CD14-positive monocyte (primary cell): ENCODE results near the gene CBR4. TPM values are rescaled to one million over a fixed set of nuclear protein-coding genes. Genes with fewer than 3 reads are reported as not detected.

Experiments used
- DNase-seq, 3 donors: peaks; one replicate each; pipeline ENCODE4 v3.0.0-alpha.2; 2011 to 2022
- H2AFZ ChIP-seq: 2 replicates; pipeline ENCODE4 v1.6.0; 2012; ENCODE audit warnings: mild to moderate bottlenecking, low read depth, low read length, inconsistent platforms; ENCODE audit not compliant: insufficient read depth, poor library complexity, severe bottlenecking
- H3K27ac ChIP-seq, 2 donors: 1 replicate in 1 of 2; 2 replicates in 1 of 2; pipeline ENCODE4 v1.5.1; 2012 to 2013; ENCODE audit warnings: low read length in 2 of 2, control low read depth in 1 of 2, inconsistent platforms in 1 of 2, low read depth in 1 of 2, mild to moderate bottlenecking in 1 of 2
- H3K27me3 ChIP-seq, 2 donors: one replicate each; pipeline versions ENCODE4 v1.6.0 to v1.6.1; 2011 to 2013; ENCODE audit warnings: low read length in 2 of 2; ENCODE audit not compliant: control insufficient read depth in 2 of 2, insufficient read depth in 2 of 2
- H3K36me3 ChIP-seq, 2 donors: replicated peaks in 1 of 2; 1 replicate in 1 of 2; 2 replicates in 1 of 2; pipeline versions ENCODE4 v1.5.1 to v1.6.1; 2012 to 2013; ENCODE audit warnings: low read length in 2 of 2, control low read depth in 1 of 2, inconsistent platforms in 1 of 2, mild to moderate bottlenecking in 1 of 2; ENCODE audit not compliant: insufficient read depth in 2 of 2, control insufficient read depth in 1 of 2
- H3K4me1 ChIP-seq, 2 donors: 1 replicate in 1 of 2; 2 replicates in 1 of 2; pipeline versions ENCODE4 v1.5.1 to v1.6.1; 2012 to 2013; ENCODE audit warnings: low read length in 2 of 2, control low read depth in 1 of 2, inconsistent platforms in 1 of 2, mild to moderate bottlenecking in 1 of 2, moderate library complexity in 1 of 2; ENCODE audit not compliant: insufficient read depth in 2 of 2, control insufficient read depth in 1 of 2
- H3K4me2 ChIP-seq: replicated peaks from 2 replicates; pipeline ENCODE3; 2012; ENCODE audit warnings: low read length, moderate library complexity, mild to moderate bottlenecking; ENCODE audit not compliant: poor library complexity, severe bottlenecking; ENCODE audit errors: extremely low read depth
- H3K4me3 ChIP-seq, 3 experiments: fragments of 200-600 bp in 1 of 3; sonication (generic) in 1 of 3; replicated peaks in 1 of 3; 1 replicate in 2 of 3; 2 replicates in 1 of 3; pipeline ENCODE4 v1.5.1; 2011 to 2013; ENCODE audit warnings: low read length in 3 of 3, mild to moderate bottlenecking in 3 of 3, control low read depth in 2 of 3, low read depth in 2 of 3, inconsistent platforms in 1 of 3, moderate library complexity in 1 of 3
- H3K79me2 ChIP-seq: 2 replicates; pipeline ENCODE4 v1.6.0; 2012; ENCODE audit warnings: mild to moderate bottlenecking, control low read depth, inconsistent platforms, low read length, moderate library complexity; ENCODE audit not compliant: insufficient read depth
- H3K9ac ChIP-seq: 2 replicates; pipeline ENCODE4 v1.6.0; 2017; ENCODE audit warnings: low read length, mild to moderate bottlenecking; ENCODE audit not compliant: insufficient read depth, poor library complexity, severe bottlenecking
- H3K9me3 ChIP-seq, 2 donors: replicated peaks in 1 of 2; 1 replicate in 1 of 2; 2 replicates in 1 of 2; pipeline versions ENCODE4 v1.5.1 to v1.6.1; 2012 to 2013; ENCODE audit warnings: low read length in 2 of 2, control low read depth in 1 of 2; ENCODE audit not compliant: control insufficient read depth in 1 of 2, insufficient read depth in 1 of 2
- H4K20me1 ChIP-seq: 2 replicates; pipeline ENCODE4 v1.6.0; 2012; ENCODE audit warnings: mild to moderate bottlenecking, low read length, control low read depth, moderate library complexity; ENCODE audit not compliant: insufficient read depth
- H3K27ac Mint-ChIP-seq, 7 donors: one replicate each; pipeline ENCODE4 v1.8.0; 2020; ENCODE audit warnings: mild to moderate bottlenecking in 7 of 7, mixed read lengths in 7 of 7, moderate library complexity in 6 of 7, inconsistent platforms in 2 of 7
- H3K27me3 Mint-ChIP-seq, 3 donors: one replicate each; pipeline ENCODE4 v1.8.0; 2021 to 2022; ENCODE audit warnings: low read depth in 3 of 3, mild to moderate bottlenecking in 3 of 3, mixed read lengths in 3 of 3, moderate library complexity in 3 of 3, inconsistent platforms in 1 of 3
- H3K36me3 Mint-ChIP-seq, 2 donors: one replicate each; pipeline ENCODE4 v1.8.0; 2020; ENCODE audit warnings: mixed read lengths in 2 of 2, inconsistent platforms in 1 of 2, mild to moderate bottlenecking in 1 of 2
- H3K4me1 Mint-ChIP-seq: one replicate; pipeline ENCODE4 v1.8.0; 2020; ENCODE audit warnings: mild to moderate bottlenecking, mixed read lengths
- H3K4me3 Mint-ChIP-seq, 2 donors: one replicate each; pipeline ENCODE4 v1.8.0; 2020; ENCODE audit warnings: mild to moderate bottlenecking in 2 of 2, mixed read lengths in 2 of 2, moderate library complexity in 1 of 2
- H3K9me3 Mint-ChIP-seq, 7 donors: one replicate each; pipeline ENCODE4 v1.8.0; 2020 to 2022; ENCODE audit warnings: mixed read lengths in 7 of 7, mild to moderate bottlenecking in 6 of 7, moderate library complexity in 6 of 7, inconsistent platforms in 2 of 7
- WGBS: methylation state at CpG from one replicate; pipeline ENCODE4 v1.1.5; 2013; ENCODE audit warnings: missing lambda C conversion rate; ENCODE audit not compliant: insufficient coverage; 5-methylcytosine and 5-hydroxymethylcytosine counted together
- intact Hi-C, 2 donors: fragments of 100-400 bp; cut with micrococcal nuclease; formaldehyde crosslinking; loops; one replicate each; pipeline versions ENCODE4 v1.15.0 to v1.15.1; 2023
- polyA plus RNA-seq, 3 donors: library from polyadenylated mRNA; depleted of rRNA in 1 of 3; unstranded in 2 of 3; stranded (reverse) in 1 of 3; fragments of 300-500 nt in 2 of 3; fragments of >200 nt in 1 of 3; fragmentation: Illumina TruSeq in 2 of 3; gene quantifications; 1 replicate in 2 of 3; 2 replicates in 1 of 3; pipeline ENCODE4 v1.2.3, GENCODE V29; 2012 to 2021
- TF ChIP-seq, protein P1 (sequence below): fragments of 200-600 bp; IDR thresholded peaks from one replicate; pipeline ENCODE4 v1.8.0; 2022; ENCODE audit warnings: antibody characterized with exemption, mild to moderate bottlenecking

CBR4 gene
- polyA plus RNA-seq, 3 donors: 2.8 to 4.2 (median 4.1) TPM

DNA sequence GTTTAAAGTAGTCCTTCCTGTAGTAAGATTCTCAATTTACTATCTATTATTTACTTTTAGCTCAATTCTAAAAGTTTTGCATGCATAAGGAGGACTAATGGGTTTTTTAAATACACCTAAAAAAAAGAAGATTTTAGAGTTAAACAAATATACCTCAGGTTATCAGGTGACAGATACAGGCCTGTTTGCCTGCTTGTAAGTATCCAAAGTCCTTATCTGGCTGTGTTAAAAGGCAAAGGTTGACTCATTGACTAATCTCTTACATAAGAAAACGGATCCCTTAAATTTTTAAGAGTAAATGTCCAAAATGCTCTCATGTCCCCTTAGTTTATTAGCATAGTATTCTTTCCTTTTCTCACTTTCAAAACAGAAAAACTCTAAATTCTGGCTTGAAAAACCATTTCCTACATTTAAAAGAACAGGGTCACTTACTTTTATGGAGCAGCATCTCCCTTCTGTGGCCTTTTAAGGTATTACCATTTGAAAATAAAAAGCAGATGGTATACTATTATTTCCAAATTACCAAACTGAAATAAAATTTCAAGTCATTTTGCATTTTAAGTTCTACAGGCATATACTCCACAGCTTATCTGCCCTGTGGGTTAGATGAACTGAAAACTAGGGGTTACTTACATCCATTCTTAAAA, 4.5 kb downstream of the CBR4 start:
- TF ChIP-seq, protein P1, sequence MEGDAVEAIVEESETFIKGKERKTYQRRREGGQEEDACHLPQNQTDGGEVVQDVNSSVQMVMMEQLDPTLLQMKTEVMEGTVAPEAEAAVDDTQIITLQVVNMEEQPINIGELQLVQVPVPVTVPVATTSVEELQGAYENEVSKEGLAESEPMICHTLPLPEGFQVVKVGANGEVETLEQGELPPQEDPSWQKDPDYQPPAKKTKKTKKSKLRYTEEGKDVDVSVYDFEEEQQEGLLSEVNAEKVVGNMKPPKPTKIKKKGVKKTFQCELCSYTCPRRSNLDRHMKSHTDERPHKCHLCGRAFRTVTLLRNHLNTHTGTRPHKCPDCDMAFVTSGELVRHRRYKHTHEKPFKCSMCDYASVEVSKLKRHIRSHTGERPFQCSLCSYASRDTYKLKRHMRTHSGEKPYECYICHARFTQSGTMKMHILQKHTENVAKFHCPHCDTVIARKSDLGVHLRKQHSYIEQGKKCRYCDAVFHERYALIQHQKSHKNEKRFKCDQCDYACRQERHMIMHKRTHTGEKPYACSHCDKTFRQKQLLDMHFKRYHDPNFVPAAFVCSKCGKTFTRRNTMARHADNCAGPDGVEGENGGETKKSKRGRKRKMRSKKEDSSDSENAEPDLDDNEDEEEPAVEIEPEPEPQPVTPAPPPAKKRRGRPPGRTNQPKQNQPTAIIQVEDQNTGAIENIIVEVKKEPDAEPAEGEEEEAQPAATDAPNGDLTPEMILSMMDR: peak; percentile 36
- intact Hi-C loops: loop anchor here in 1 of 2 donors (10.0 kb wide), 1 partner anchor 1019 kb away; the partner anchor contains the start of gene MFAP3L

DNA sequence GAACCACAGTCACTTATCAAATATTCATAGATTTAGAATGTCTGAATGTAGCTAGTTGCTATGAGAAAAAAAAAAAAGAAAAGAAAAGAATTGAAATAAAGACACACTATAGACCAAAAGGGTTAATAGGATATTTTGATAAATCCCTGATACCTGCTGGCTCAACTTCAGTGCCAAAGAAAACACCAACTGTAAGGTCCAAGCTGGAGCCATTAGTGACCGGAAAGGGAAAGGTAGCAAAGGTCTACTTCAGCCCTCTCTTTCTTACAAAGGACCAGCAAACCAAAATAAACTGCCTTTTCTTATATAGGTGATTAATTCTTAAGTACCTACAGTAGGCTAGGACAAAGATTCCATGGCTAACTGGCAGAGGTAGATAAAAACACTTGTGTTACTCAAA, 9.7 kb downstream of the CBR4 start:
- Histone ChIP-seq H3K27ac (no peak overlapping the region), H3K36me3 (peaks cover 58 to 91% of the 10 kb centered on the region in 2 donors), H2AFZ (no peak overlapping the region), H3K4me2 (no peak overlapping the region), H4K20me1 (no peaks in the 10 kb centered on the region), H3K79me2 (no peaks in the 10 kb centered on the region), H3K4me1 (no peaks in the 10 kb centered on the region), H3K4me3 (no peak overlapping the region), H3K9me3 (no peaks in the 10 kb centered on the region), H3K9ac (no peak overlapping the region), H3K27me3 (no peaks in the 10 kb centered on the region)
- TF ChIP-seq, protein P1: no peak
- no peak for DNase-seq
- H3K27ac Mint-ChIP-seq: no peak overlapping the region
- WGBS: no CpG with 5 or more reads among the region's 1 CpG
- H3K27me3 Mint-ChIP-seq: peaks cover 0 to 1% (median 0%) of the 10 kb centered on the region in 3 donors
- H3K9me3 Mint-ChIP-seq: no peaks in the 10 kb centered on the region
- H3K4me3 Mint-ChIP-seq: no peak overlapping the region
- intact Hi-C loops: loop anchor here in 1 of 2 donors (10.0 kb wide), 1 partner anchor 1024 kb away; the partner anchor contains the start of gene MFAP3L
- no peaks in the 10 kb centered on the region for H3K4me1 Mint-ChIP-seq
- peaks cover 78 to 86% of the 10 kb centered on the region in 2 donors for H3K36me3 Mint-ChIP-seq

More for the DNA sequence above, 4.5 kb downstream of the CBR4 start:
- Histone ChIP-seq H3K4me1 (peaks cover 14 to 19% of the 10 kb centered on the region in 2 donors), H3K79me2 (peaks cover 31% of the 10 kb centered on the region), H3K4me2 (no peak overlapping the region), H3K36me3 (peaks cover 28 to 59% of the 10 kb centered on the region in 2 donors), H3K9me3 (no peaks in the 10 kb centered on the region), H3K4me3 (no peak overlapping the region), H2AFZ (no peak overlapping the region), H3K27ac (no peak overlapping the region), H4K20me1 (no peaks in the 10 kb centered on the region), H3K9ac (no peak overlapping the region), H3K27me3 (no peaks in the 10 kb centered on the region)
- Mint-ChIP-seq H3K9me3 (no peaks in the 10 kb centered on the region), H3K36me3 (peaks cover 50 to 59% of the 10 kb centered on the region in 2 donors), H3K27ac (no peak overlapping the region), H3K27me3 (peaks cover 0 to 4% (median 1%) of the 10 kb centered on the region in 3 donors), H3K4me3 (no peak overlapping the region), H3K4me1 (peaks cover 28% of the 10 kb centered on the region)
- no peak for DNase-seq
- WGBS: no CpG with 5 or more reads among the region's 1 CpG
